Naive thymus-derived CD8-positive, alpha-beta T cell (primary cell): ENCODE results near the gene SDE2. TPM values are rescaled to one million over a fixed set of nuclear protein-coding genes. Genes with fewer than 3 reads are reported as not detected.
"Not testable (repeated sequence)": the region's sequence is repeated elsewhere in the genome, so short reads cannot be mapped to it uniquely, and the experiment has no call there.

Experiments used
- ATAC-seq, 2 donors: fragments of 150-1000 bp; cut with Tn5 transposase in 1 of 2; sonication (Bioruptor Pico), chemical (Tn5 transposase) in 1 of 2; 1 replicate in 1 of 2; 2 replicates in 1 of 2; pipeline ENCODE4 v1.10.0; 2021; ENCODE audit warnings: mild to moderate bottlenecking in 2 of 2, moderate library complexity in 2 of 2
- POLR2A ChIA-PET: fragments of 350-600 bp; sonication (Branson Sonifier 250); formaldehyde crosslinking; loops from one replicate; lab custom pipeline; 2021; ENCODE audit warnings: antibody characterized with exemption; lab: Charles Lee
- DNase-seq, 10 donors: peaks; one replicate each; pipeline versions ENCODE4 v3.0.0 to v3.0.0-alpha.2; 2020 to 2022
- H3K27ac Mint-ChIP-seq, 10 donors: one replicate each; pipeline ENCODE4 v1.8.0; 2020 to 2022; ENCODE audit warnings: mild to moderate bottlenecking in 10 of 10, mixed read lengths in 10 of 10, moderate library complexity in 4 of 10, inconsistent platforms in 1 of 10
- H3K27me3 Mint-ChIP-seq, 5 donors: one replicate each; pipeline ENCODE4 v1.8.0; 2021 to 2022; ENCODE audit warnings: mixed read lengths in 5 of 5
- H3K36me3 Mint-ChIP-seq, 3 donors: one replicate each; pipeline ENCODE4 v1.8.0; 2020 to 2022; ENCODE audit warnings: mixed read lengths in 3 of 3, mild to moderate bottlenecking in 2 of 3, inconsistent platforms in 1 of 3
- H3K4me1 Mint-ChIP-seq, 4 donors: one replicate each; pipeline ENCODE4 v1.8.0; 2021 to 2022; ENCODE audit warnings: mixed read lengths in 4 of 4
- H3K4me3 Mint-ChIP-seq, 10 donors: one replicate each; pipeline ENCODE4 v1.8.0; 2020 to 2022; ENCODE audit warnings: mild to moderate bottlenecking in 10 of 10, mixed read lengths in 10 of 10, moderate library complexity in 6 of 10, inconsistent platforms in 1 of 10
- H3K9me3 Mint-ChIP-seq, 9 donors: one replicate each; pipeline ENCODE4 v1.8.0; 2020 to 2022; ENCODE audit warnings: mixed read lengths in 9 of 9, mild to moderate bottlenecking in 3 of 9, inconsistent platforms in 1 of 9, moderate library complexity in 1 of 9
- polyA plus RNA-seq, 3 donors: library from polyadenylated mRNA; unstranded; fragments of 300-500 nt; fragmentation: Illumina TruSeq; gene quantifications; one replicate each; pipeline ENCODE4 v1.2.3, GENCODE V29; 2021
- total RNA-seq, 8 experiments: library from RNA in 2 of 8; stranded (reverse) in 2 of 8; gene quantifications; one replicate each; pipeline ENCODE4 v1.2.3 and lab custom pipeline; 2021 to 2026

SDE2 gene
- total and polyA plus RNA-seq, 5 experiments from 2014 or later: 5.1 to 22.5 (median 12.0) TPM

- not testable (repeated sequence) for H3K27ac Mint-ChIP-seq
Measured at GRCh38 chr1:225970592-225971157, 28.5 kb downstream of the SDE2 start.

GRCh38 chr1:225969751-225970150 lies 29.4 kb downstream of the SDE2 start:
- H3K27me3 Mint-ChIP-seq, H3K27ac Mint-ChIP-seq, ATAC-seq, H3K9me3 Mint-ChIP-seq, DNase-seq, H3K4me3 Mint-ChIP-seq, H3K4me1 Mint-ChIP-seq, H3K36me3 Mint-ChIP-seq: not testable (repeated sequence)
- POLR2A ChIA-PET: interaction anchor here (1.0 to 1.7 kb wide), 2 partner anchors 11 to 46 kb away, joined by 3 to 5 read pairs; partner anchors contain the start of gene PYCR2

More at GRCh38 chr1:225970592-225971157, 28.5 kb downstream of the SDE2 start:
- not testable (repeated sequence) for ATAC-seq, DNase-seq, H3K4me3 Mint-ChIP-seq, H3K27me3 Mint-ChIP-seq, H3K9me3 Mint-ChIP-seq, H3K36me3 Mint-ChIP-seq, H3K4me1 Mint-ChIP-seq
- POLR2A ChIA-PET: interaction anchor here (1.0 to 1.7 kb wide), 3 partner anchors 12 to 124 kb away, joined by 3 to 5 read pairs (median 3); partner anchors contain the start of gene PYCR2

- Mint-ChIP-seq H3K36me3 (no peaks in the 10 kb centered on the region), H3K27ac (peak overlapping the region in 1 of 10 donors; percentile 47), H3K9me3 (no peaks in the 10 kb centered on the region), H3K27me3 (no peaks in the 10 kb centered on the region), H3K4me3 (no peak overlapping the region), H3K4me1 (peaks cover 0 to 8% (median 3%) of the 10 kb centered on the region in 4 donors)
- no peak for DNase-seq
- POLR2A ChIA-PET: interaction anchor here (1.5 kb wide), 1 partner anchor 411 kb away, joined by 3 read pairs; no protein-coding TSS in a partner anchor
- ATAC-seq: no peak
Measured at GRCh38 chr1:225965231-225965630, 33.9 kb downstream of the SDE2 start.

GRCh38 chr1:225963735-225964530 lies 35.2 kb downstream of the SDE2 start:
- H3K4me3 Mint-ChIP-seq: no peak overlapping the region
- POLR2A ChIA-PET: interaction anchor here (0.6 kb wide), 1 partner anchor 201 kb away, joined by 5 read pairs; no protein-coding TSS in a partner anchor
- H3K36me3 Mint-ChIP-seq: no peaks in the 10 kb centered on the region
- ATAC-seq (no peak), DNase-seq (no peak)
- no peak overlapping the region for H3K27ac Mint-ChIP-seq
- H3K27me3 Mint-ChIP-seq: no peaks in the 10 kb centered on the region
- no peaks in the 10 kb centered on the region for H3K9me3 Mint-ChIP-seq
- H3K4me1 Mint-ChIP-seq: peaks cover 2 to 14% (median 7%) of the 10 kb centered on the region in 4 donors

GRCh38 chr1:225962440-225962975 lies 36.6 kb downstream of the SDE2 start:
- ATAC-seq (peak; percentile 79 to 95), DNase-seq (peak; percentile 26 to 77 (median 56))
- Mint-ChIP-seq H3K9me3 (no peaks in the 10 kb centered on the region), H3K36me3 (no peaks in the 10 kb centered on the region), H3K4me3 (no peak overlapping the region), H3K27ac (peak overlapping the region in 1 of 10 donors; percentile 34), H3K4me1 (peaks cover 2 to 19% (median 10%) of the 10 kb centered on the region in 4 donors), H3K27me3 (no peaks in the 10 kb centered on the region)
- POLR2A ChIA-PET: interaction anchor here (0.6 to 1.6 kb wide), 2 partner anchors 31 to 258 kb away, joined by 4 to 6 read pairs; no protein-coding TSS in a partner anchor

GRCh38 chr1:225961659-225962439 lies 37.3 kb downstream of the SDE2 start:
- no peaks in the 10 kb centered on the region for H3K27me3 Mint-ChIP-seq
- no peaks in the 10 kb centered on the region for H3K9me3 Mint-ChIP-seq
- no peaks in the 10 kb centered on the region for H3K36me3 Mint-ChIP-seq
- no peak overlapping the region for H3K27ac Mint-ChIP-seq
- peaks cover 2 to 22% (median 13%) of the 10 kb centered on the region in 4 donors for H3K4me1 Mint-ChIP-seq
- ATAC-seq (no peak), DNase-seq (no peak)
- no peak overlapping the region for H3K4me3 Mint-ChIP-seq
- POLR2A ChIA-PET: interaction anchor here (0.6 to 1.6 kb wide), 3 partner anchors 31 to 258 kb away, joined by 3 to 6 read pairs (median 4); no protein-coding TSS in a partner anchor

- ATAC-seq (no peak), DNase-seq (no peak)
- H3K27ac Mint-ChIP-seq: no peak overlapping the region
- POLR2A ChIA-PET: interaction anchor here (1.0 to 2.6 kb wide), 3 partner anchors 12 to 76 kb away, joined by 3 to 8 read pairs (median 7); partner anchors contain the start of genes PYCR2 and TMEM63A
- peaks cover 2 to 25% (median 15%) of the 10 kb centered on the region in 4 donors for H3K4me1 Mint-ChIP-seq
- H3K27me3 Mint-ChIP-seq: peaks cover 0 to 5% (median 0%) of the 10 kb centered on the region in 5 donors
- no peaks in the 10 kb centered on the region for H3K9me3 Mint-ChIP-seq
- H3K4me3 Mint-ChIP-seq: peak overlapping the region in 1 of 10 donors; percentile 21
- H3K36me3 Mint-ChIP-seq: no peaks in the 10 kb centered on the region
Measured at GRCh38 chr1:225958041-225958440, 41.1 kb downstream of the SDE2 start.

GRCh38 chr1:225954753-225955152 lies 44.4 kb downstream of the SDE2 start:
- Mint-ChIP-seq H3K36me3 (no peaks in the 10 kb centered on the region), H3K4me1 (peaks cover 2 to 18% (median 12%) of the 10 kb centered on the region in 4 donors), H3K27me3 (peaks cover 2 to 13% (median 3%) of the 10 kb centered on the region in 5 donors), H3K27ac (no peak overlapping the region), H3K4me3 (no peak overlapping the region), H3K9me3 (no peaks in the 10 kb centered on the region)
- DNase-seq (no peak), ATAC-seq (no peak)
- POLR2A ChIA-PET: interaction anchor here (0.6 to 1.1 kb wide), 3 partner anchors 10 to 72 kb away, joined by 3 read pairs; no protein-coding TSS in a partner anchor

- POLR2A ChIA-PET: no interaction called here
- Mint-ChIP-seq H3K4me3 (no peak overlapping the region), H3K4me1 (peaks cover 0 to 10% (median 6%) of the 10 kb centered on the region in 4 donors), H3K9me3 (no peaks in the 10 kb centered on the region), H3K27me3 (peaks cover 3 to 13% (median 4%) of the 10 kb centered on the region in 5 donors), H3K36me3 (no peaks in the 10 kb centered on the region), H3K27ac (no peak overlapping the region)
- DNase-seq: no peak
- no peak for ATAC-seq
Measured at GRCh38 chr1:225953315-225953714, 45.8 kb downstream of the SDE2 start.

GRCh38 chr1:225950905-225951497 lies 48.1 kb downstream of the SDE2 start:
- Mint-ChIP-seq H3K27me3 (peaks cover 3 to 16% (median 4%) of the 10 kb centered on the region in 5 donors), H3K4me1 (peaks cover 0 to 6% (median 3%) of the 10 kb centered on the region in 4 donors), H3K36me3 (no peaks in the 10 kb centered on the region), H3K4me3 (no peak overlapping the region), H3K27ac (peak overlapping the region in 1 of 10 donors; percentile 61), H3K9me3 (no peaks in the 10 kb centered on the region)
- POLR2A ChIA-PET: no interaction called here
- DNase-seq (no peak), ATAC-seq (no peak)

- Mint-ChIP-seq H3K36me3 (no peaks in the 10 kb centered on the region), H3K9me3 (no peaks in the 10 kb centered on the region), H3K4me1 (peaks cover 7 to 17% (median 15%) of the 10 kb centered on the region in 4 donors), H3K27me3 (peaks cover 3 to 15% (median 4%) of the 10 kb centered on the region in 5 donors), H3K4me3 (no peak overlapping the region), H3K27ac (peak overlapping the region in 2 of 10 donors; percentile 9 to 32)
- DNase-seq (no peak), ATAC-seq (no peak)
- POLR2A ChIA-PET: interaction anchor here (0.6 to 0.8 kb wide), 2 partner anchors 25 to 29 kb away, joined by 3 read pairs; partner anchors contain the start of gene PYCR2
Measured at GRCh38 chr1:225949041-225949440, 50.1 kb downstream of the SDE2 start.
